PC-9 (cell line): ENCODE measurements around the gene ANAPC10.

Experiments used
- CTCF ChIP-seq: fragments of 200-600 bp; sonication (generic); conservative IDR thresholded peaks from 2 replicates; pipeline ENCODE4 v1.6.1; 2017; ENCODE audit warnings: mixed run types, antibody characterized with exemption, mild to moderate bottlenecking, moderate library complexity
- EZH2 ChIP-seq: fragments of 200-600 bp; sonication (generic); IDR thresholded peaks from 2 replicates; pipeline ENCODE4 v1.8.0; 2017; ENCODE audit warnings: antibody characterized with exemption, low read depth

GRCh38 chr4:145130130-145130529, 32.1 kb upstream of the ANAPC10 start:
- no peak for TF ChIP-seq CTCF
- no peak for TF ChIP-seq EZH2
